Measurements from ENCODE around the gene TRIM8.

DNA sequence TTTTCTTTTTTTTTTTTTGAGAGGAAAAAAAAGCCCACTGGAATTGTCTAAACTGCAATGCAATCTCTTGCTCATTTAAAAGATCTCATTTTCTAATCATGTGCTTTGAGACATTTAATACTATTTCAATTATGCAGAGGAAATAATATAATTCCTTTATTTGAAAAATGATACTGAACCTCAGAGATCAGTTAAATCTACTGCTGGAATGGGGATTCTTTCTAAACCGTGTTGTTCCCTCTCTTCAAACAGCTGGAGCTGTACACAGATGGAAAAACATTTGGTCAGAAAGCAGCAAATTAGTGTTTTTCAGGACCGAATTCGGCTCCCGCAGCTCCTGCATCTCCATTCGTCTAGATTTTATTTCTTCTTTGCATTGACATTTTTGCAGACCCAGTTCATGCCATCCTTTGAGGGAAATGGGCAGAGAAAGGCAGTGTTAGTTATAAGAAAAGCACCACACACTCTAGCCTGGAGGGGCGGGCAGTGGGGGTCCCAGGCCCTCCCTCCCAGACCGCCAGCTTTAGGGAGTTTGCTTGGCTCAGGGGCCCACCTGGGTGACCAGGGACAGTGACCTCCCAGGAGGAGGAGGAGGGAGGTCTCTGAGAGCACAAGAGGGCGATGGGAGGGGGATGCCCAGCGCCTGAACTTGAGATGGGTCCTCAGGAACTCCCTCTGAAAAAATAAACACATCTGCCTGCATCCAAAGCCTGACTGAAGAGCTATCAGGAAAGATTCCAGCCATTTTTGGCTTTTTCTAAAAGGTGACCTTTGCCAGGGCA lies 32.4 kb downstream of the TRIM8 start:
- TF ChIP-seq, protein P1, sequence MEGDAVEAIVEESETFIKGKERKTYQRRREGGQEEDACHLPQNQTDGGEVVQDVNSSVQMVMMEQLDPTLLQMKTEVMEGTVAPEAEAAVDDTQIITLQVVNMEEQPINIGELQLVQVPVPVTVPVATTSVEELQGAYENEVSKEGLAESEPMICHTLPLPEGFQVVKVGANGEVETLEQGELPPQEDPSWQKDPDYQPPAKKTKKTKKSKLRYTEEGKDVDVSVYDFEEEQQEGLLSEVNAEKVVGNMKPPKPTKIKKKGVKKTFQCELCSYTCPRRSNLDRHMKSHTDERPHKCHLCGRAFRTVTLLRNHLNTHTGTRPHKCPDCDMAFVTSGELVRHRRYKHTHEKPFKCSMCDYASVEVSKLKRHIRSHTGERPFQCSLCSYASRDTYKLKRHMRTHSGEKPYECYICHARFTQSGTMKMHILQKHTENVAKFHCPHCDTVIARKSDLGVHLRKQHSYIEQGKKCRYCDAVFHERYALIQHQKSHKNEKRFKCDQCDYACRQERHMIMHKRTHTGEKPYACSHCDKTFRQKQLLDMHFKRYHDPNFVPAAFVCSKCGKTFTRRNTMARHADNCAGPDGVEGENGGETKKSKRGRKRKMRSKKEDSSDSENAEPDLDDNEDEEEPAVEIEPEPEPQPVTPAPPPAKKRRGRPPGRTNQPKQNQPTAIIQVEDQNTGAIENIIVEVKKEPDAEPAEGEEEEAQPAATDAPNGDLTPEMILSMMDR (IDR thresholded peaks at IDR 0.05) = no peak
- no peak for TF ChIP-seq EZH2phosphoT487 (IDR thresholded peaks at IDR 0.05)

Data from neural progenitor cell (in vitro differentiated cells).